Ishikawa (cell line): ENCODE results near the gene SRRM3.

ENCODE experiments used
- CEBPB ChIP-seq: IDR thresholded peaks from 2 replicates; pipeline ENCODE4 v1.6.1; 2012
- CREB1 ChIP-seq: IDR thresholded peaks from 2 replicates; pipeline ENCODE4 v1.6.1; 2012; ENCODE audit warnings: low read depth
- EGR1 ChIP-seq: IDR thresholded peaks from 2 replicates; pipeline ENCODE4 v1.6.1; 2012
- EP300 ChIP-seq: IDR thresholded peaks from 2 replicates; pipeline ENCODE4 v1.6.1; 2012; ENCODE audit warnings: borderline replicate concordance
- FOXM1 ChIP-seq: IDR thresholded peaks from 2 replicates; pipeline ENCODE4 v1.6.1; 2012; ENCODE audit warnings: low read depth, borderline replicate concordance
- NFIC ChIP-seq: IDR thresholded peaks from 2 replicates; pipeline ENCODE4 v1.6.1; 2012
- RAD21 ChIP-seq: IDR thresholded peaks from 2 replicates; pipeline ENCODE4 v1.6.1; 2012; ENCODE audit warnings: low read depth
- TAF1 ChIP-seq: IDR thresholded peaks from 2 replicates; pipeline ENCODE4 v1.6.1; 2012; ENCODE audit warnings: low read depth, mild to moderate bottlenecking
- TCF12 ChIP-seq: IDR thresholded peaks from 2 replicates; pipeline ENCODE4 v1.6.1; 2012; ENCODE audit warnings: low read depth
- TEAD4 ChIP-seq: IDR thresholded peaks from 2 replicates; pipeline ENCODE4 v1.6.1; 2012
- YY1 ChIP-seq: IDR thresholded peaks from 2 replicates; pipeline ENCODE4 v1.6.1; 2012; ENCODE audit warnings: low read depth
- ZBTB7A ChIP-seq: IDR thresholded peaks from 2 replicates; pipeline ENCODE4 v1.6.1; 2012; ENCODE audit warnings: low read depth
- TF ChIP-seq, protein P1 (sequence below): IDR thresholded peaks from 2 replicates; pipeline ENCODE4 v1.6.1; 2012
- TF ChIP-seq, protein P2 (sequence below): IDR thresholded peaks from 2 replicates; pipeline ENCODE4 v1.6.1; 2012
- TF ChIP-seq, protein P3 (sequence below): IDR thresholded peaks from 2 replicates; pipeline ENCODE4 v1.6.1; 2012; ENCODE audit warnings: low read depth, mild to moderate bottlenecking

Gene SRRM3

DNA sequence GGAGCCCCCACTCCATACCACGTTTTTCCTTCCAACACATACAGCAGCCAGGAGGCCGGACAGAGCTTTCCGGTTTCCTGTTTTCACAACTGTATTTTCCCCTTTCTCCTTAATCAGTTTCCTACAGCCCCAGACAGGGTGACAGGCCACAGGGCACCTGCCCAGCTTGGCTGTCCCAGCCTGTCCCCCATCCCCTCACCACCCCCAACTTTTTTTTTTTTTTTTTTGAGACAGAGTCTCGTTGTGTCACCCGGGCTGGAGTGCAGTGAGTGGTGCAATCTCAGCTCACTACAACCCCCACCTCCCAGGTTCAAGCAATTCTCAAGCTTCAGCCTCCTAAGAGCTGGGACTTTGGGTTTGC is 90.5 kb downstream of the SRRM3 start:
- no peak for TF ChIP-seq TAF1
- TF ChIP-seq, protein P1, sequence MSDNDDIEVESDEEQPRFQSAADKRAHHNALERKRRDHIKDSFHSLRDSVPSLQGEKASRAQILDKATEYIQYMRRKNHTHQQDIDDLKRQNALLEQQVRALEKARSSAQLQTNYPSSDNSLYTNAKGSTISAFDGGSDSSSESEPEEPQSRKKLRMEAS: no peak
- no peak for TF ChIP-seq YY1
- TF ChIP-seq EGR1: no peak
- TF ChIP-seq TEAD4: no peak
- TF ChIP-seq FOXM1: no peak
- TF ChIP-seq, protein P2, sequence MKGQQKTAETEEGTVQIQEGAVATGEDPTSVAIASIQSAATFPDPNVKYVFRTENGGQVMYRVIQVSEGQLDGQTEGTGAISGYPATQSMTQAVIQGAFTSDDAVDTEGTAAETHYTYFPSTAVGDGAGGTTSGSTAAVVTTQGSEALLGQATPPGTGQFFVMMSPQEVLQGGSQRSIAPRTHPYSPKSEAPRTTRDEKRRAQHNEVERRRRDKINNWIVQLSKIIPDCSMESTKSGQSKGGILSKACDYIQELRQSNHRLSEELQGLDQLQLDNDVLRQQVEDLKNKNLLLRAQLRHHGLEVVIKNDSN: no peak
- no peak for TF ChIP-seq TCF12
- TF ChIP-seq CEBPB: no peak
- TF ChIP-seq, protein P3, sequence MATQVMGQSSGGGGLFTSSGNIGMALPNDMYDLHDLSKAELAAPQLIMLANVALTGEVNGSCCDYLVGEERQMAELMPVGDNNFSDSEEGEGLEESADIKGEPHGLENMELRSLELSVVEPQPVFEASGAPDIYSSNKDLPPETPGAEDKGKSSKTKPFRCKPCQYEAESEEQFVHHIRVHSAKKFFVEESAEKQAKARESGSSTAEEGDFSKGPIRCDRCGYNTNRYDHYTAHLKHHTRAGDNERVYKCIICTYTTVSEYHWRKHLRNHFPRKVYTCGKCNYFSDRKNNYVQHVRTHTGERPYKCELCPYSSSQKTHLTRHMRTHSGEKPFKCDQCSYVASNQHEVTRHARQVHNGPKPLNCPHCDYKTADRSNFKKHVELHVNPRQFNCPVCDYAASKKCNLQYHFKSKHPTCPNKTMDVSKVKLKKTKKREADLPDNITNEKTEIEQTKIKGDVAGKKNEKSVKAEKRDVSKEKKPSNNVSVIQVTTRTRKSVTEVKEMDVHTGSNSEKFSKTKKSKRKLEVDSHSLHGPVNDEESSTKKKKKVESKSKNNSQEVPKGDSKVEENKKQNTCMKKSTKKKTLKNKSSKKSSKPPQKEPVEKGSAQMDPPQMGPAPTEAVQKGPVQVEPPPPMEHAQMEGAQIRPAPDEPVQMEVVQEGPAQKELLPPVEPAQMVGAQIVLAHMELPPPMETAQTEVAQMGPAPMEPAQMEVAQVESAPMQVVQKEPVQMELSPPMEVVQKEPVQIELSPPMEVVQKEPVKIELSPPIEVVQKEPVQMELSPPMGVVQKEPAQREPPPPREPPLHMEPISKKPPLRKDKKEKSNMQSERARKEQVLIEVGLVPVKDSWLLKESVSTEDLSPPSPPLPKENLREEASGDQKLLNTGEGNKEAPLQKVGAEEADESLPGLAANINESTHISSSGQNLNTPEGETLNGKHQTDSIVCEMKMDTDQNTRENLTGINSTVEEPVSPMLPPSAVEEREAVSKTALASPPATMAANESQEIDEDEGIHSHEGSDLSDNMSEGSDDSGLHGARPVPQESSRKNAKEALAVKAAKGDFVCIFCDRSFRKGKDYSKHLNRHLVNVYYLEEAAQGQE: no peak
- no peak for TF ChIP-seq EP300
- no peak for TF ChIP-seq CREB1
- TF ChIP-seq ZBTB7A: no peak
- no peak for TF ChIP-seq RAD21
- TF ChIP-seq NFIC: no peak; the same call in 1 of the 2 replicates

DNA sequence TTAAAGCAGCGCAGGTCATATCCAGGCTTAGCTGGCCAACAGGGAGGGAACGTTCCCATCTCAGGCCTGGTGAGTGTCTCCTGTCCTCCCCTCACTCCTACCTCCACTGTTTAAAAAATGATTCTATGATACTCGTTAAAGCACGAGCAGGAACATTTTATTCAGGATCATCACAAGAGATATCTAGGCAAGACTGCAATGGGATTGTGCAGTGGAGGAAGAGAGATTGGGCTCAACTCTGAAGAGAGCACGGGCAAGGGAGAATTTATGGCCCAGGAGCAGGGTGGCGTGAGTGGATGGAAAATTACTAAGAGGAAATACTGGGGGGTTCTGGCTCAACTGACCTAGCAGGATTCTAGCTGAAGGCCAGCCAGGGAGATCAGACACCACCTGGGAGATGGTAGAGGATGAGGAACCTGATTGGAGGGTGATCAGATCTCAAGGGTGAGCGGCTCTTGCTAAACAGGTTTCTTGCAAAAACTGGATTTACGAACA is 91.8 kb downstream of the SRRM3 start:
- no peak for TF ChIP-seq CREB1
- TF ChIP-seq EGR1: no peak
- TF ChIP-seq, protein P3: no peak

DNA sequence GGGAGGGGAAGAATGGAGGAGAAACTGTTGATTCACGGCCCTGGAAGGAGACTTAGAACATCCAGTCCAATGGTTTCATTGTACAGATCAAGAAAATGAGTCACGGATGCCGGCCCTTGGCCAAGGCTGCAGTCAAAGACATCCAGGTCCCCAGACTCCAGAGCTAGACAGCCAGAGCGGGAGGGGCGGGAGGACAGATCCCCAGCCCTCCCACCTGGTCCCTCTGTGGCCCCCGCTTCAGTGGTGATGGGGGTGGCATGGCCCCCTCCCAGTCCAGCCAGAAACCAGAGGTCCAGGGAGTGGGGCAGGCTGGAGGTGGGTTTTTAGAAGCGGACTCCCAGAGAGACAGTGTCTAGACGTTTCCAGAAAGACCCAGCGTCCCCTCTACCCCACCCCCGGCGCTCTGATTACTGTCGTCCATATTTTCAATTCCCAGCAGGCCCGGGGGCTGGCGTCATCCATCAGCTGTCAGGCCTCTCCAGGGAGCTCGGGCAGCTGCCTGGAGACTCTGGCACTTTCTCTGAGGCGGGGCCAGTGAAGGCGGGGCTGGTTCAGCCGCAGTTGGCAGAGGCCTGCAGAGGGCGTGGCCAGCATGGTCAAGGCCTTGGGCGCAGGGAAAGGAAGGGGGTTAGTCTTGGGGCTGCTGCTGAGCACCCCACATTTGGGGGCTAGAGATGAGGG is 92.8 kb downstream of the SRRM3 start:
- TF ChIP-seq TCF12: peak; percentile 85
- TF ChIP-seq, protein P3: no peak
- no peak for TF ChIP-seq EGR1
- no peak; the same call in 1 of the 2 replicates for TF ChIP-seq EP300
- TF ChIP-seq ZBTB7A: peak; percentile 77; the same call in 1 of the 2 replicates
- no peak for TF ChIP-seq FOXM1
- no peak; the same call in 1 of the 2 replicates for TF ChIP-seq RAD21
- peak; percentile 81 for TF ChIP-seq NFIC
- no peak; the same call in 1 of the 2 replicates for TF ChIP-seq CEBPB
- TF ChIP-seq CREB1: peak; percentile 54; the same call in 1 of the 2 replicates
- TF ChIP-seq TEAD4: peak; percentile 60; the same call in 1 of the 2 replicates
- TF ChIP-seq, protein P1: peak; percentile 75
- TF ChIP-seq TAF1: peak; percentile 61; the same call in 1 of the 2 replicates
- peak; percentile 84 for TF ChIP-seq YY1
- TF ChIP-seq, protein P2: peak; percentile 36; the same call in 1 of the 2 replicates
